KBM-7 (cell line): ENCODE data around the gene CDKL5.
"Not testable (repeated sequence)": the region's sequence is repeated elsewhere in the genome, so short reads cannot be mapped to it uniquely, and the experiment has no call there.

Experiments
- DNase-seq: peaks from one replicate; pipeline ENCODE4 v3.0.0-alpha.2; 2015
- in situ Hi-C: fragments of 300-500 bp; cut with MboI; formaldehyde crosslinking; loops from 2 replicates; pipeline ENCODE4 v1.14.3; 2020; ENCODE audit warnings: low sequenced_read_pairs, low pct_unique_long_range_greater_than_20kb, mixed read lengths

Gene CDKL5

GRCh38 chrX:18558799-18559198 lies 133.4 kb downstream of the CDKL5 start:
- DNase-seq = no peak
- in situ Hi-C loops = no loop called here

GRCh38 chrX:18561020-18561419 lies 135.6 kb downstream of the CDKL5 start:
- no peak for DNase-seq
- in situ Hi-C loops = no loop called here

DNA sequence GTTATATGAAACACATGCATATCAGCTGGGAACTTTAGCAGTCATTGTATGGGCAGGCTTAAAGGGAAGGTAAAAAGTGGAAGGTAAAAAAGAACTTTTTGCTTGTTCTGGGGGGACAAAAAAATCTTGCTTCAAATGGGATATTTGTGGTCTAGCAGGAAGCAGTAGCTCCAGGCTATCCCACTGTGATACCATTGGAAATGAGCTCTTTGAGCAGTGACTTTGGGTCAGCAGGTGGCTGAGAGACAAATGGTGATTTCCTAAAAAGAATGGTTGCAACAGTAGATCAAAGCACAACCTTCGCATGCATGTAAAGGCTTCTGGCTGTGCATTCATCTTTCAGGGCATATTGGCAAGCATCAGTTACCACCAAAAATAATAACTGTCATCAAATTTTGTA lies 140.3 kb downstream of the CDKL5 start:
- DNase-seq = no peak
- in situ Hi-C loops = no loop called here

DNA sequence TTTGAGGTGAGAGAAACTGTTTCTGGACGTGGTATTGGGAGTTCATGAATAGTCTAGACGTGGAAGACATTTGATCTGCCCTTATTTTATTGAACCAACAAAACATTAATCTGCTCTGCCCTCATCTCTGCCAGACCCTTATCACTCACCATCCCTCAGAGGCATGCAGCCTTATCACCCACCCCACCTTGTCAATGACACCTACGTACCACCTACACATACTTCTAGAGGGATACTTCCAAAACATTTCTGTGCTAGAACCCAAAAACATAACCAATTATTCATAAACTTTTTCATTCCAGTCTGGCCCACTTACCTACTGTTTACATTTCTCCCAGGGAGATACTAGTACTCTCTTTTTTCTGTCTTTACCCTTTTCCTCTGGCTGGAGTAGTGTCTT lies 141.3 kb downstream of the CDKL5 start:
- in situ Hi-C loops = no loop called here
- no peak for DNase-seq

GRCh38 chrX:18573556-18573955 lies 148.1 kb downstream of the CDKL5 start:
- DNase-seq = no peak
- in situ Hi-C loops = no loop called here

DNA sequence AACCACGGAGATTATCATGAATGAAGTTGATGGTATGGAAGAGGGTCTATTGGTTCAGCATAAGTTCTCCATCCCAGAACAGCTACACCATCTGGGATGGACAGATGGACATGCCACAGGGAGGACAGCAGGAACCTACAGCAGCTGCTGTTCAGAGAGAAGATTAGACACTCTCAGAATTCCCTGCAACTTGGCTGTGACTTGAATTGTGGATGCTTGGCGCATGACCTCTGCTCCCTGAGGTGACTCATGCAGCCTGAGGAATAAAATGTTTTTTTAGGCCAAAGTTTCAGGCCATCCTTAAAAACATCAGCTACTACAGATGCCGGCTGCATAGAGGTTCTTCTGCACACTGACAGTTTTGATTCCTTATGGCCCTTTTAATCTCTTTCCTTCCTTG lies 149.2 kb downstream of the CDKL5 start:
- no peak for DNase-seq

GRCh38 chrX:18575744-18576143 lies 150.3 kb downstream of the CDKL5 start:
- in situ Hi-C loops = no loop called here
- DNase-seq = no peak

More for the DNA sequence above, 149.2 kb downstream of the CDKL5 start:
- in situ Hi-C loops = no loop called here

DNA sequence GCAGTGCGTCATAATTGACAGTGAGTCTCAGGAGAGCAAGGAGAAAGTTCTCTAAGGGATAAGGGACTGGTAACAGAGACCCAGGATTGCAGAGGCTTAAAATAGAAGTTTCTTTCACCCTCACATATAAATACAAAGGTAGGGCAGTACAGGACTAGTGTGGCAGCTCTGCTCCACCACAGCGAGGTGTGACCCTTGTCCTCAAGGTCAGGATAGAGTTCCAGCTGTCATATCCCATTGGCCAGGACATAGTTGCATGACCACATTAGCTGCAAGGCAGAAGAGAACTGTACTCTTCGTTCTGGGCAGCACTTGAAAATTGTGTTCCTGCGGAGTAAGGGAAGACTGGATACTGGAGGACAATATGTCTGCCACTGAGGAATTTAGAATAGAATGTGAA lies 152.0 kb downstream of the CDKL5 start:
- DNase-seq = no peak
- in situ Hi-C loops = no loop called here

- DNase-seq = no peak
- in situ Hi-C loops = no loop called here
Measured at GRCh38 chrX:18578546-18578945, 153.1 kb downstream of the CDKL5 start.

DNA sequence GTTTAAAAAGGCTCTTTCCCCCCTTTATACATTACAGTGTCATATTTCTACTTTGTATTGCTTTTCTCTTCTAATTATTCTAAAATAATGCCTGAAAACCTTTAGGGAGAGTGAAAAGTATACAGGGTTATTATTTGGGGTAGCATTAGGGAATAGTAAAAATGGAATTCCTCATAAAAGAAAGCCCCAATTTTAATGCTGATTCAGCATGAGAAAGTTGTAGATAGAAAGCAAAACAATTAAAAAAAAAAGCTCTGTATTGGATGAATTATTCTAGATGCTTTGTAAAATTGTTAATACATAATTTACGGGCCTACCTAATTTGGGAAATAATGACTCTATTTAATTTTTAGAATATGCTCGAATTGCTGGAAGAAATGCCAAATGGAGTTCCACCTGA lies 154.1 kb downstream of the CDKL5 start:
- DNase-seq = no peak
- in situ Hi-C loops = no loop called here

GRCh38 chrX:18582910-18583493 lies 157.6 kb downstream of the CDKL5 start:
- in situ Hi-C loops = no loop called here
- DNase-seq = no peak

DNA sequence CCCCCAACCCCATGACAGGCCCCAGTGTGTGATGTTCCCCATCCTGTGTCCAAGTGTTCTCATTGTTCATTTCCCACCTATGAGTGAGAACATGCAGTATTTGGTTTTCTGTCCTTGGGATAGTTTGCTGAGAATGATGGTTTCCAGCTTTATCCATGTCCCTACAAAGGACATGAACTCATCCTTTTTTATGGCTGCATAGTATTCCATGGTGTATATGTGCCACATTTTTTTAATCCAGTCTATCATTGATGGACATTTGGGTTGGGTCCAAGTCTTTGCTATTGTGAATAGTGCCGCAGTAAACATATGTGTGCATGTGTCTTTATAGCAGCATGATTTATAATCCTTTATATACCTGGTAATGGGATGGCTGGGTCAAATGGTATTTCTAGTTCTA lies 163.9 kb downstream of the CDKL5 start:
- in situ Hi-C loops, DNase-seq: not testable (repeated sequence)

- in situ Hi-C loops = no loop called here
- DNase-seq = no peak
Measured at GRCh38 chrX:18591834-18592233, 166.4 kb downstream of the CDKL5 start.

GRCh38 chrX:18594079-18594478 lies 168.7 kb downstream of the CDKL5 start:
- no peak for DNase-seq
- in situ Hi-C loops = no loop called here

- in situ Hi-C loops = no loop called here
- DNase-seq = no peak
Measured at GRCh38 chrX:18596096-18596495, 170.7 kb downstream of the CDKL5 start.

DNA sequence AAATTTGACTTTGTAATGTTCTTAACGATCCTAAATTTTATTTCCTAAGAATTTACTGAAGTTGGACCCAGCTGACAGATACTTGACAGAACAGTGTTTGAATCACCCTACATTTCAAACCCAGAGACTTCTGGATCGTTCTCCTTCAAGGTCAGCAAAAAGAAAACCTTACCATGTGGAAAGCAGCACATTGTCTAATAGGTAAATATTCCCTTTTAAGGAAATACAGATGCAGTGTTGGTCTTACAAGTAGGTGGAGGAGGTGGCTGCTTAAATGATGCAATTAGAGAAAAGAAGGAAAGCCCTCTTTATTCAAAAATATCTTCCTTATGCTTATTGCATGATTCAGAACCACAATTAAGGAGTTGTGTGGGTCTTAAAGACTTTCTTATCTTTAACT lies 173.0 kb downstream of the CDKL5 start:
- no peak for DNase-seq
- in situ Hi-C loops = no loop called here

GRCh38 chrX:18607966-18608365 lies 182.6 kb downstream of the CDKL5 start:
- in situ Hi-C loops = no loop called here
- DNase-seq = no peak

DNA sequence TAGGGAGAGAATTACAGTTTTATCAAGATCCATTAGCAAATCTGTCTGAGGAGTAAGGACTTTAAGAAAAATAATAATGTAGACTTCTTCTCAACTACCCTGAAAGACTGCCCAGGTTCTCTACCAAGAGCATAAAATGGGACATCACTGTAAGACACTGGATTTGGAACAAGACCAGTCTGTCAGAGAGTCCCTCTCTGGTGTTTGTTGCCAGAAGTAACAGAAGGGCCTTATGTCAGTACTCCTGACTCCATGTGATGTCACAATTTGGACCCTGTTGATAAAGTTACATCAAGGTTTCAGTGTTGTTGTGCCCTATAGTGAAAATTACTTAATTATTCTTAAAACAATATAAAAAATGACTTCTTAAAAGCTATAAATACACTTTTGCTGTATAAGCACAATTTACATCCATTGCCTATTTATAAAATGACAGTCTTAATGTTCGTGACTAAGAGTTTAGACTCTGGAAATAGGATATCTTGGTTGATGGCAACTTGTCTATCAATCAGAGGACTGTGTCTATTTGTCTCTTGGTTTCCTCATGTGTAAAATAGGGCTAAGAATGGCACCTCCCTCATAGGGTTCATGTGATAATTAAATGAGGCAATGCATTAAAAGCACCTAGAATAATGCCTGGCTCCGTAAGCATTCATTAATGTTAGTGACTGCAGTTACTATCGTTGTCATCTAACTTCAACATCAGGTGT lies 188.7 kb downstream of the CDKL5 start:
- DNase-seq = no peak
- in situ Hi-C loops = no loop called here

DNA sequence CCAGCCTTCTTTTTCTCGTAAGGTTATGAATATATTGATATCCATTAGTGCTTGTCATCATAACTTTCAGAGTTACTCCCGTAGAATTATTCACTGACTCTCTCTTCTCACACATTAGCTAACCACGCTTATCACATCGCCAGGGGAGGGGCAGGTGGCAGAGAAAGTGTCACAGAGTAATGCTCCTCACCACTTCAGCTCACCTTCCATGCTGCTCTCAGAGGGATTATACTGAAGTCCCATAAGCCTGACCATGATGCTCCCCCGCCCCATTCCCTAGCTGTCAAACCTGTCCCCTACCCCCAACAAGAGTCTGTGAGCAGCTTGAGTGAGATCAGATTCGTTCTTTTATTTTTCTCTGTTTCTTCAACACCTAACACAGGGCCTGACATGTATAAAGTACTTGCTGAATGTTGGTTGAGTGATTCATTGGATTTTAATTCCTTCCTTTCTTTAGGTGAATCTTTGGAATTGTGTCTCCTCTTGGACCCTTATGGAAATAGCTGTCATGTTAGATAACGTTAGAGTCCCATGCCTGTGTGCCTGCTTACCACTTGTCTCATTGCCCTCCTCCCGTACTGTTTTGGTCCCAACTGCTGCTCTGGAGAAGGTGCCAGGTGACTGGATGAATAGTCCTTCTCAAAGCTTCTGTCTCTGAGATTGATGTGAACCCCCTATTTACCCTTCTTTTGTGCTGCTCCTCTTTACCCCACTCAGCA lies 191.4 kb downstream of the CDKL5 start:
- in situ Hi-C loops = no loop called here
- no peak for DNase-seq

GRCh38 chrX:18617407-18617750 lies 192.0 kb downstream of the CDKL5 start:
- in situ Hi-C loops = no loop called here
- no peak for DNase-seq

DNA sequence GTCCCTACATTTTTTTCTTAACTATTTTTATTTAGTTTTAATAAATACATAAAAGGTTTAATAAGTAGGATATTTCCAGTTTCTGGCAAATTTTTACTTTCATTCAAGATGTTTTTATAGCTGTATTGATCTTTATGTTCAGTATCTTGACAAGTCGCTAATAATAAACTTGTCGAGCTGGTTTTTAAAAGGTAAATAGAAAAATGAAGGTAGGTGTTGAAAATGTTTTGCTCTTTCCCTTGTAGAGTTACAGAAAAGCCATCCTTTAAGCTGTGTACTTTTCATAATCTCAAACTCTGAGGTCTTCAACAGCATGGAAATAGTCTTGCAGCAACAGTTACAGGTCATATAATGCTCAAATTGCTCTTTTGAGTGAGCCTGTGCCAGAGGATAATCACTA lies 193.9 kb downstream of the CDKL5 start:
- in situ Hi-C loops = no loop called here
- DNase-seq = no peak
